ENCODE data around the gene PDE12.
A peak's percentile ranks its signal among the peaks of the same experiment; 100 is the strongest.

The PDE12 gene

DNA sequence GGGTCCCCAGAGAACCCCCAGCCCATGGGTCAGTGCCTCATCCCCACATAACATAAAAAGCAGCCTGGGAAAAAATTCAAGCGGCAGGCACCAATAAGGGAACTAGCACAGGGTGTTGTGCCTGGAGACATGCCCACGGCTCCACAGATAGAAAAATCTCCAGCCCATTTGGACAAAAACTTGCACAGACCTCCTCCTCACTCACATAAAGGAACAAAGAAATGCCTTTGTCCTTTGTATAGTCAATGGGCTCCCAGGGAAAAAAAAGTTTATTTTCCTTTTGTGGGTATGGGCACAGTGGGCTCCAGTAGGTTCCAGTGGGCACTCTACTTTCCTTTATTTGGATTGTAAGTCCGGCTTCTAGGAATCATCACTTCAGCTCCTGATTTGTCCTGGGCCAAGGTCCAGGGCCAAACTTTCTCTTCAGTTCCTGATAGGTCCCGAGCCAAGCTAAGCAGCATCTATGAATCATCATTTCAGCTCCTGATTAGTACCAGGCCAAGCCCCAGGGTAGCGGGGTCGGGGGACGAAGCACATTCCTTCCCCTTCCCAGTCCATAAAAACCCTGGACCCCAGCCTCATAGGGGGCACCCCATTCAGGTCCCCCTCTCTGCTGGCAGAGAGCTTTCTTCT lies 10.3 kb upstream of the PDE12 start:
- TF ChIP-seq, protein P1, sequence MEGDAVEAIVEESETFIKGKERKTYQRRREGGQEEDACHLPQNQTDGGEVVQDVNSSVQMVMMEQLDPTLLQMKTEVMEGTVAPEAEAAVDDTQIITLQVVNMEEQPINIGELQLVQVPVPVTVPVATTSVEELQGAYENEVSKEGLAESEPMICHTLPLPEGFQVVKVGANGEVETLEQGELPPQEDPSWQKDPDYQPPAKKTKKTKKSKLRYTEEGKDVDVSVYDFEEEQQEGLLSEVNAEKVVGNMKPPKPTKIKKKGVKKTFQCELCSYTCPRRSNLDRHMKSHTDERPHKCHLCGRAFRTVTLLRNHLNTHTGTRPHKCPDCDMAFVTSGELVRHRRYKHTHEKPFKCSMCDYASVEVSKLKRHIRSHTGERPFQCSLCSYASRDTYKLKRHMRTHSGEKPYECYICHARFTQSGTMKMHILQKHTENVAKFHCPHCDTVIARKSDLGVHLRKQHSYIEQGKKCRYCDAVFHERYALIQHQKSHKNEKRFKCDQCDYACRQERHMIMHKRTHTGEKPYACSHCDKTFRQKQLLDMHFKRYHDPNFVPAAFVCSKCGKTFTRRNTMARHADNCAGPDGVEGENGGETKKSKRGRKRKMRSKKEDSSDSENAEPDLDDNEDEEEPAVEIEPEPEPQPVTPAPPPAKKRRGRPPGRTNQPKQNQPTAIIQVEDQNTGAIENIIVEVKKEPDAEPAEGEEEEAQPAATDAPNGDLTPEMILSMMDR (IDR thresholded peaks at IDR 0.05; ENCODE audit: low read length, missing control alignments) = no peak
- no peak overlapping the region for H3K4me3 ChIP-seq (replicated peaks; ENCODE audit: low read depth, low read length)
- DNase-seq (ENCODE audit: low read depth) = peak; percentile 29

- DNase-seq (ENCODE audit: low read depth) = no peak
- TF ChIP-seq, protein P1 (IDR thresholded peaks at IDR 0.05; ENCODE audit: low read length, missing control alignments) = no peak
- no peak overlapping the region for H3K4me3 ChIP-seq (replicated peaks; ENCODE audit: low read depth, low read length)
These were observed 9.5 kb upstream of the PDE12 start for GRCh38 chr3:57546616-57547015.

- TF ChIP-seq, protein P1 (IDR thresholded peaks at IDR 0.05; ENCODE audit: low read length, missing control alignments) = no peak
- peak overlapping the region; percentile 86 for H3K4me3 ChIP-seq (replicated peaks; ENCODE audit: low read depth, low read length)
- DNase-seq (ENCODE audit: low read depth) = no peak
These were observed 768 bp upstream of the PDE12 start for GRCh38 chr3:57555306-57555705.

GRCh38 chr3:57556459-57557084 lies 498 bp downstream of the PDE12 start:
- peak; percentile 32 for DNase-seq (ENCODE audit: low read depth)
- TF ChIP-seq, protein P1 (IDR thresholded peaks at IDR 0.05; ENCODE audit: low read length, missing control alignments) = no peak
- H3K4me3 ChIP-seq (replicated peaks; ENCODE audit: low read depth, low read length) = peak overlapping the region; percentile 86

DNA sequence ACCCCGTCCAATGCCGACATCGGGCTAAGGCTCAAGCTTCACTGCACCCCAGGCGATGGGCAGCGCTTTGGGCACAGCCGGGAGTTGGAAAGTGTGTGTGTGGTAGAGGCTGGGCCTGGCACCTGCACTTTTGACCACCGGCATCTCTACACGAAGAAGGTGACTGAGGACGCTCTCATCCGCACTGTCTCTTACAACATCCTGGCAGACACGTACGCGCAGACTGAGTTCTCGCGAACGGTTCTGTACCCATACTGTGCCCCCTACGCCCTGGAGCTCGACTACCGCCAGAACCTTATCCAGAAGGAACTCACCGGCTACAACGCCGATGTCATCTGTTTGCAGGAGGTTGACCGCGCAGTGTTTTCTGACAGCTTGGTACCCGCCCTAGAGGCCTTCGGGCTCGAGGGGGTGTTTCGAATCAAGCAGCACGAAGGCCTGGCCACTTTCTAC lies 1.0 kb downstream of the PDE12 start:
- TF ChIP-seq, protein P1 (IDR thresholded peaks at IDR 0.05; ENCODE audit: low read length, missing control alignments) = no peak
- peak overlapping the region; percentile 86 for H3K4me3 ChIP-seq (replicated peaks; ENCODE audit: low read depth, low read length)
- peak; percentile 46 for DNase-seq (ENCODE audit: low read depth)

- peak; percentile 46 for DNase-seq (ENCODE audit: low read depth)
- no peak overlapping the region for H3K4me3 ChIP-seq (replicated peaks; ENCODE audit: low read depth, low read length)
- TF ChIP-seq, protein P1 (IDR thresholded peaks at IDR 0.05; ENCODE audit: low read length, missing control alignments) = no peak
These were observed 3.5 kb downstream of the PDE12 start for GRCh38 chr3:57559526-57559925.

Data from fibroblast of pulmonary artery (primary cell).